ENCODE measurements around the gene AP1AR.

Gene AP1AR

DNA sequence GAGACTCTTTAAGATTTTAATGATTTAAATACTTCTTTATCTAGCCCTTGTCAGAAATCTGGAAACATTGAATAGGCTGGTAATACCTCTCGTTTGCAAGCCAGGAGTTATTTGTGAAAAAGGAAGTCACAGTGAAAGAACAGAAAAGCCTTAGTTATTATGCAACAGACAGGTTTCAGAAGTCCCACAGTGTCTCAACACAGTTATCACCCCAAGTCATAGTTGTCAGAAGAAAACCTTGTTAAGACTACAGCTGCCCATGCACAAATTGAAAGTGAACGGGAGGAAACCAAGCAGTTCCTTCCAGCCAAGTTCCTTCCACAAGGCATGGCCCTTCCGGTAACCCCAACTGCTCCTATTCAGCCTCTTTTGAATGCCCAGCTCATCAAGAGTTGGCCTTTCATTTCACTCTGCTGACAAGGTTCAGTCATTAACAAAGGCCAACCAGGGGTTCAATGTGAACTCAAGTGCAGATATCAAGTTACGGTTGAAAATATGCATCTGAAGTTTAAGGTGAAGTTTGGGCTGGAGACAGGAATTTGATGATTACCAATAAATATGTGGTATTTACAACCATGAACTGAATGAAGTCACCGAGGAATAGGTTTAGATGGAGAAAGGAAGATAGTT, 81.1 kb downstream of the AP1AR start:
- no peak for DNase-seq

DNA sequence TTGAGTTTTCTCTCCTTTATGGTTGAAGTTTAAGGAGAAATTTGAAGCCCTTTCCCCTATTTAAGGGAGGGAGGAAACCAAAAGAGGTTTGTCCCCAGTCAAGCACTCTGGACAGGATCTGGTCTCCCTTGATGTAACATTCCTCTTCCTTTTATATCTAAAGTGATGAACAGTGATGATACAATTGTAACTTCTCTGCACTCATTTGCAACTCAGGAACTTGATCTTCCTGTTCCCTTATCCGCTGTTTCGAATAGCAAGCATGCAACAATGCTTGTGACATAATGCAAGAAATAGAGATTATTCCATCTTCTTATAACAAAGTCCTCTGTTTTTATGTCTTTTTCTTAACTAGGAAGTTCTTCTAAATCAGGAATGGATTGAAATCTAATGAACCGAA, 83.9 kb downstream of the AP1AR start:
- DNase-seq: no peak

DNA sequence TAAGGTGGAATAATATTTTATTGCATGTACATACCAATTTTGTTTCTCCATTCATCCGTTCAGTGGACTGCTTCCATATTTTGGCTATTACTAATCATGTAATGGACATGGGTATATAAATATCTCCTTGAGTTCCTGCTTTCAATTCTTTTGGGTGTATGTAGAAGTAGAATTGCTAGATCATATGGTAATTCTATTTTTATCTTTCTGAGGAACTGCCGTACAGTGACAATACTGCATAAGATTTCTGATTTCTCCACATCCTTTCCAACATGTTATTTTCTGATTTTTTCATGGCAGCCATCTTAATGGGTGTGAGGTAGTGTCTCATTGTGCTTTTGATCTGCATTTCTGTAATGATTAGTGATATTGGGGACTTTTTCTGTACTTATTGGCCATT, 84.8 kb downstream of the AP1AR start:
- DNase-seq: no peak

DNA sequence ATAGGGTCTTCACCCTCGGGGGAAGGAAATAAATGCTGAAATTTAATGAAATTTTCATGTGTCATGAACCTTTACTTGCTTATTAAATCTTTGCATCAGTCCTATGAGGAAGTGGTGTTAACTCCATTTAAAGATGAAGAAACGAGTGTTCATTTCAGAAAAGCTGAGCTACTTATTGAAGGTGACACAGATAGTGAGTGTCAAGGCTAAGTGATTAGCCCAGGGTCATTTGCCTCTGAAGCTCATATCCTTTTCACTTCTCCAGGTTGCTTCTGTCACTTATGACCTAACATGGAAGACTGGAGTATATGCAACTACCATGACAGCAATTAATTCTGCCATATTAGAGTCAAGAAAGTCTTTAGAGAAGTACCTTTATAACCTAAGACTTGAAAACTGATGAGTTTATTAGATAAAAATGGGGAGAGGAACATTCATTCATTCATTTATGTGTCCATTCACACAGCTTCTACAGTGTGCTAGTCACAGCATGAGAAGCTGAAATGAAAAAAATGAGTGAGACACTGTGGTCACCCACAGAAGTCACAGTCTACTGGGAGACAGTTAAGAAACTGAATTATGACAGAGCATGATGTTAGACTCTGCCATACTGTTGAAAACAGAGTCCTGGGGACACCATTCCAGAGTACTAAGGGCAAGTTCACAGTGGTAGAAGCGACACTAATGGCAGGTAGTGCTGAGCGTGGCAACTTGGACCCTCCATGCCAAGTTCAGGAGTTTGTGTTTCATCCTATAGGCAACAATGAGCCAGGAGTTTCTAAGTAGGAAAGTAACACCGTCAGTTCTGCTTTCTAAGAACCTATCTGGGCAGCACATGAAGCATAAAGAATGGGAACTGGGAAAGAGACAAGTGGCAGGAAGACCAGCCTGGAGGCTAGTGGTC, 86.9 kb downstream of the AP1AR start:
- DNase-seq: no peak
